ENCODE results near the gene RMND1.
"Not testable (repeated sequence)": the region's sequence is repeated elsewhere in the genome, so short reads cannot be mapped to it uniquely, and the experiment has no call there.

The RMND1 gene

DNA sequence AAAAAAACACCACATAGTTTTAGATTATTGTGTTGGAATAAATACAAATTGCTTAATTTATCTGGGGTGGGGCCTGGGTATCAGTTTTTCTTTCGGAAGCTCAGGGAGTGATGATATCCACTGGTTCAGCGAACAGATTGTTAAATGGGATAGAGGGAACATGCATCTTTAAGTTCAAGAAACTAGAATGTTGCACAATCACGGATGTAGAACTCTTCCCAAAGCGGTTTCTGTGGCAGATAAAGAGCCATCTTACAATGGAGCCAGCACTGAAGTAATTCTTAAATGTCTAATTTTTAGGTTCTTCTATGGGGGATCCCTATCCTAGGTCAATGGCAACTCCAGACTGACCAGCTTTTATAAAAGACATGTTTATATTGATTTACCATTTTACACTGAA is 9.7 kb upstream of the RMND1 start:
- ChIA-PET CTCF (interaction anchor here (1.2 to 1.4 kb wide), 2 partner anchors 14 to 29 kb away, joined by 3 to 5 read pairs; no protein-coding TSS in a partner anchor), POLR2A (no interaction called here)
- no peak for DNase-seq (ENCODE audit: extremely low spot score)
- TF ChIP-seq CTCF (IDR thresholded peaks at IDR 0.05; ENCODE audit: control extremely low read depth, extremely low read depth, low read depth, missing control alignments) = no peak

DNA sequence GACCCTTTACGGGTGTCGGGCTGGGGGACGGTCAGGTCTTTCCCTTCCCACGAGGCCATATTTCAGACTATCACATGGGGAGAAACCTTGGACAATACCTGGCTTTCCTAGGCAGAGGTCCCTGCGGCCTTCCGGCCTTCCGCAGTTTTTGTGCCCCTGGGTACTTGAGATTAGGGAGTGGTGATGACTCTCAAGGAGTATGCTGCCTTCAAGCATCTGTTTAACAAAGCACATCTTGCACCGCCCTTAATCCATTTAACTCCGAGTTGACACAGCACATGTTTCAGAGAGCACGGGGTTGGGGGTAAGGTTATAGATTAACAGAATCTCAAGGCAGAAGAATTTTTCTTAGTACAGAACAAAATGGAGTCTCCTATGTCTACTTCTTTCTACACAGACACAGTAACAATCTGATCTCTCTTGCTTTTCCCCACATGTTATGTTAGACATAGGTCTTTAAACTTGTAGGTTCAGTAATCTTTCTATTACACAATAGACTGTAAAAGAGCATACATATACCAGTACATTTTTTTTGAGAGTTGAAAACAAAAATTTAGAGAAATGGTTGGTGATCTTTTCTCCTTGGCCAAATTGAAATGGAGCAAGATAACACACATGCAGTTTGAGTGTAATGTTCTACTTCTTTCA is 3.9 kb upstream of the RMND1 start:
- POLR2A ChIA-PET, CTCF ChIA-PET: not testable (repeated sequence)

GRCh38 chr6:151452750-151453427 is 963 bp upstream of the RMND1 start:
- POLR2A ChIA-PET = no interaction called here
- CTCF ChIA-PET = interaction anchor here (0.7 to 2.1 kb wide), 4 partner anchors 11 to 57 kb away, joined by 3 to 30 read pairs (median 6); no protein-coding TSS in a partner anchor
- no peak for TF ChIP-seq CTCF (IDR thresholded peaks at IDR 0.05; ENCODE audit: control extremely low read depth, extremely low read depth, low read depth, missing control alignments)
- no peak for DNase-seq (ENCODE audit: extremely low spot score)

More for the DNA sequence above, 3.9 kb upstream of the RMND1 start:
- not testable (repeated sequence) for DNase-seq (ENCODE audit: extremely low spot score)

DNA sequence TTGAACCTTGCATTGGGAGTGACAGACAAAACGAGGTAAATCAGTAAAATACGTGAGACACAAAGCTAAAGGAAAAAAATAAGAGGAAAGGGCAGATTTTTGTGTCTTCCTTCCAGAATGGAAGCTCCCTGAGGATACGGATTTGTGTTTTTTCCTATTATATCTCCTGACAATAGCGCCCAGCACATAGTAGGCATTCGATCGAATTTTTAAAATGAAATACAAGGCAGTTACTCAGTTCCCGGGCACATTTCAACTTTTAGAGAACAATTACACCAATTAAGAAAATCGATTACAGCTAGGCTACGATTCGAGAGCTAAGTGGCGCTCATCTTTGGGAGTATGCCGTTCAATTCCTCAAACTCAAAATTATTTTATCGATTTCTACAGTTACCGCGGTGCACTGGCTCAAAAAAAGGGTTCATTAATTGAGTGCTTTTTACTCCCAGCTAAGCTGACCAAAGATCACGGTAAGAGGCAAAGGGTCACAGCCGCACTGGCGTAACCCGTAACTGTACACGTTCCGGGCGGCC is 443 bp downstream of the RMND1 start:
- no peak for DNase-seq (ENCODE audit: extremely low spot score)
- ChIA-PET POLR2A (interaction anchor here (0.7 to 1.1 kb wide), 2 partner anchors 10 to 68 kb away, joined by 3 to 5 read pairs; no protein-coding TSS in a partner anchor), CTCF (interaction anchor here (1.0 to 2.1 kb wide), 4 partner anchors 9 to 46 kb away, joined by 3 to 30 read pairs (median 6); no protein-coding TSS in a partner anchor)
- no peak for TF ChIP-seq CTCF (IDR thresholded peaks at IDR 0.05; ENCODE audit: control extremely low read depth, extremely low read depth, low read depth, missing control alignments)

DNA sequence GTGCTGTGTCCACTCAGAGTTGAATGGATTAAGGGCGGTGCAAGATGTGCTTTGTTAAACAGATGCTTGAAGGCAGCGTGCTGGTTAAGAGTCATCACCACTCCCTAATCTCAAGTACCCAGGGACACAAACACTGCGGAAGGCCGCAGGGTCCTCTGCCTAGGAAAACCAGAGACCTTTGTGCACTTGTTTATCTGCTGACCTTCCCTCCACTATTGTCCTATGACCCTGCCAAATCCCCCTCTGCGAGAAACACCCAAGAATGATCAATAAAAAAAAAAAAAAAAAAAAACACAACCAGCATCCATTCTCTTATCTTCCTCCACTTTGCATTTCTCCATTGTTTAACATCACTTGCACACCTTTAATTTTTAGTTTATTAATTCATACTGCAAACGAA is 998 bp downstream of the RMND1 start:
- ChIA-PET CTCF (interaction anchor here (1.0 to 2.1 kb wide), 4 partner anchors 9 to 45 kb away, joined by 3 to 30 read pairs (median 6); no protein-coding TSS in a partner anchor), POLR2A (interaction anchor here (0.7 kb wide), 1 partner anchor 67 kb away, joined by 5 read pairs; no protein-coding TSS in a partner anchor)

GRCh38 chr6:151448623-151449022 is 3.3 kb downstream of the RMND1 start:
- POLR2A ChIA-PET = no interaction called here
- no peak for DNase-seq (ENCODE audit: extremely low spot score)
- CTCF ChIA-PET = interaction anchor here (0.8 to 1.5 kb wide), 4 partner anchors 11 to 21 kb away, joined by 3 to 4 read pairs (median 3); no protein-coding TSS in a partner anchor
- no peak for TF ChIP-seq CTCF (IDR thresholded peaks at IDR 0.05; ENCODE audit: control extremely low read depth, extremely low read depth, low read depth, missing control alignments)

More for the DNA sequence above, 998 bp downstream of the RMND1 start:
- not testable (repeated sequence) for DNase-seq (ENCODE audit: extremely low spot score)

GRCh38 chr6:151447237-151447636 is 4.7 kb downstream of the RMND1 start:
- no peak for DNase-seq (ENCODE audit: extremely low spot score)
- no peak for TF ChIP-seq CTCF (IDR thresholded peaks at IDR 0.05; ENCODE audit: control extremely low read depth, extremely low read depth, low read depth, missing control alignments)
- ChIA-PET CTCF (interaction anchor here (1.4 kb wide), 1 partner anchor 28 kb away, joined by 3 read pairs; no protein-coding TSS in a partner anchor), POLR2A (interaction anchor here (0.7 kb wide), 1 partner anchor 139 kb away, joined by 4 read pairs; no protein-coding TSS in a partner anchor)
